ENCODE data around the gene RAD50.

RAD50 gene

DNA sequence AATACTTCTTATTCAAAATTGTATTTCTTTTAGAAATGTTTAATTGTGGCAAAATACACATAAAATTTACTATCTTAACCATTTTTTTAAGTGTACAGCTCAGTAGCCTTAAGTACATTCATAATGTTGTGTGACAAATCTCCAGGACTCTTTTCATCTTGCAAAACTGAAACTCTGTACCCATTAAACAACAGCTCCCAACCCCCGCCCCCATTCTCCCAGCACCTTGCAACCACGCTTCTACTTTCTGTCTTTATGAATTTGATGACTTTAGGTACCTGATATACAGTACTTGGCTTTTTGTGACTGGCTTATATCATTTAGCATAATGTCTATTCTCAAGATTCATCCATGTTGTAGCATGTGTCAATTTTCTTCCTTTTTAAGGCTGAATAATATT lies 10.7 kb upstream of the RAD50 start:
- TF ChIP-seq SIN3A (IDR thresholded peaks at IDR 0.05; ENCODE audit: borderline replicate concordance, insufficient read depth, low read length) (no peak), FOXP2 (optimal IDR thresholded peaks at IDR 0.05; ENCODE audit: borderline replicate concordance, extremely low read depth, extremely low read length, insufficient read depth) (no peak), POLR2AphosphoS5 (IDR thresholded peaks at IDR 0.05; ENCODE audit: low read depth, low read length) (no peak), TAF1 (IDR thresholded peaks at IDR 0.05; ENCODE audit: borderline replicate concordance, insufficient read depth, low read length) (no peak)
- TF ChIP-seq, protein P1, sequence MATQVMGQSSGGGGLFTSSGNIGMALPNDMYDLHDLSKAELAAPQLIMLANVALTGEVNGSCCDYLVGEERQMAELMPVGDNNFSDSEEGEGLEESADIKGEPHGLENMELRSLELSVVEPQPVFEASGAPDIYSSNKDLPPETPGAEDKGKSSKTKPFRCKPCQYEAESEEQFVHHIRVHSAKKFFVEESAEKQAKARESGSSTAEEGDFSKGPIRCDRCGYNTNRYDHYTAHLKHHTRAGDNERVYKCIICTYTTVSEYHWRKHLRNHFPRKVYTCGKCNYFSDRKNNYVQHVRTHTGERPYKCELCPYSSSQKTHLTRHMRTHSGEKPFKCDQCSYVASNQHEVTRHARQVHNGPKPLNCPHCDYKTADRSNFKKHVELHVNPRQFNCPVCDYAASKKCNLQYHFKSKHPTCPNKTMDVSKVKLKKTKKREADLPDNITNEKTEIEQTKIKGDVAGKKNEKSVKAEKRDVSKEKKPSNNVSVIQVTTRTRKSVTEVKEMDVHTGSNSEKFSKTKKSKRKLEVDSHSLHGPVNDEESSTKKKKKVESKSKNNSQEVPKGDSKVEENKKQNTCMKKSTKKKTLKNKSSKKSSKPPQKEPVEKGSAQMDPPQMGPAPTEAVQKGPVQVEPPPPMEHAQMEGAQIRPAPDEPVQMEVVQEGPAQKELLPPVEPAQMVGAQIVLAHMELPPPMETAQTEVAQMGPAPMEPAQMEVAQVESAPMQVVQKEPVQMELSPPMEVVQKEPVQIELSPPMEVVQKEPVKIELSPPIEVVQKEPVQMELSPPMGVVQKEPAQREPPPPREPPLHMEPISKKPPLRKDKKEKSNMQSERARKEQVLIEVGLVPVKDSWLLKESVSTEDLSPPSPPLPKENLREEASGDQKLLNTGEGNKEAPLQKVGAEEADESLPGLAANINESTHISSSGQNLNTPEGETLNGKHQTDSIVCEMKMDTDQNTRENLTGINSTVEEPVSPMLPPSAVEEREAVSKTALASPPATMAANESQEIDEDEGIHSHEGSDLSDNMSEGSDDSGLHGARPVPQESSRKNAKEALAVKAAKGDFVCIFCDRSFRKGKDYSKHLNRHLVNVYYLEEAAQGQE (IDR thresholded peaks at IDR 0.05; ENCODE audit: insufficient read depth in 1 of 2, low read depth in 2 of 2, low read length in 2 of 2) = no peak

DNA sequence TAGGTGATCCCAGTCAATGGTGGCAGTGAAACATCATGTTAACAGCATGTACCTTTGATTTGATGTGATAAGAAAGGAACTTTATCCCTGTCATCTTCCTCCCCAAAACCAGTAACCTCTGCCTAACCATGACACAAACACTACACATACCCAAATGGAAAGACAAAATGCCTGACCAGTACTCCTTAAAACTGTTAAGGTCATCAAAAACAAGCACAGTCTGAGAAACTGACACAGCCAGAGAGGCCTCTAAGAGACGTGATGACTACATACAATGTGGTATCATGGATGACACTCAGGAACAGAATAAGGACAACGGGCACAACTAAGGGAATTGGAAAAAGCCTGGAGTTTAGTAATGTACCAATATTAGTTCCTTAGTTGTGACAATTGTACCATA lies 9.5 kb upstream of the RAD50 start:
- TF ChIP-seq TAF1 (IDR thresholded peaks at IDR 0.05; ENCODE audit: borderline replicate concordance, insufficient read depth, low read length) (no peak), FOXP2 (optimal IDR thresholded peaks at IDR 0.05; ENCODE audit: borderline replicate concordance, extremely low read depth, extremely low read length, insufficient read depth) (no peak), POLR2AphosphoS5 (IDR thresholded peaks at IDR 0.05; ENCODE audit: low read depth, low read length) (no peak), SIN3A (IDR thresholded peaks at IDR 0.05; ENCODE audit: borderline replicate concordance, insufficient read depth, low read length) (no peak)
- TF ChIP-seq, protein P1 (IDR thresholded peaks at IDR 0.05; ENCODE audit: insufficient read depth in 1 of 2, low read depth in 2 of 2, low read length in 2 of 2) = no peak

DNA sequence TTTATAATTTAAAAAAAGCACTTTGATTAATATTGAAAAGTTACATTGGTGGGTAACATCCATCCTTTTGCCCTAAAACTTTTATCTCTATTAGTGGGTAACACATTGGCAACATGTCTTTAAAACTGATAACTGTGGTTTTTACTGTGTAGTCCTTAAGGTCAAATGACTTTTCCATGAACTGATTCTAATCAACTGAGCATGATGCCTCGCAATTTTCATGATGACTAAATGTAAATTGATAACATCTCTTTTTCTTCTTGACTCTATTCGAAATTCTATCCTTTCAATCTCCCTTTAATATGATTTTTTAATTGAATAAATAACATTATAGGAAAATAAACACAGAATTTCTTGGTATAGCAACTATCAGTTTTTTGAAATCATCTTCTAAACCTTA lies 7.2 kb upstream of the RAD50 start:
- TF ChIP-seq POLR2AphosphoS5 (IDR thresholded peaks at IDR 0.05; ENCODE audit: low read depth, low read length) (no peak), TAF1 (IDR thresholded peaks at IDR 0.05; ENCODE audit: borderline replicate concordance, insufficient read depth, low read length) (no peak), FOXP2 (optimal IDR thresholded peaks at IDR 0.05; ENCODE audit: borderline replicate concordance, extremely low read depth, extremely low read length, insufficient read depth) (no peak), SIN3A (IDR thresholded peaks at IDR 0.05; ENCODE audit: borderline replicate concordance, insufficient read depth, low read length) (no peak)
- TF ChIP-seq, protein P1 (IDR thresholded peaks at IDR 0.05; ENCODE audit: insufficient read depth in 1 of 2, low read depth in 2 of 2, low read length in 2 of 2) = no peak

DNA sequence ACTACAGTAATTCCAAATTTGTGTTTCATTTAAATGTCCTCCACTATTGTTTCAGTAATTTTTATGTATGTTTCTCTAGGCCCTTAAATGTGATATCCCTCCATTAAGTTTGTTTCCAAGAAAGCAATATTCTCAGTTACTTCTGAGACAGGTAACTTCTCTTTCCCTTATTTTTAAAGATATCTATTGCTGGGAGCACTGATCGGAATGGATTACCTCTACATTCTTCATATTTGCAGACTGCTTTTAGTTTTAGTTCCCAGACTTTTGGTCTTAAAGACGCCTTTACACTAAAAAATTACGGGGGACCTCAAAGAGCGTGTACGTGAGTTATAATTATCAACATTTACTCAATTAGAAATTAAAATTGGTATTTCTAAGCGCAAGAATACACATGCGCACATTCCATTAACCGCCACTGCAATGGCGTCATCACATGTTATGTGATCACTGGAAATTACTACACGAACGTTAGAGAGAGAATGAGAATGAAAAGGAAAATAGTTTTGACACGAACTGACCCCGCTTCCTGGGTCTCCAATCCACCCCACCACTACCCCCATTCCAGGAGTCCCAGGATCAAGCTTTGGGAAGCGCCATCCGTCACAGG lies 519 bp upstream of the RAD50 start:
- TF ChIP-seq POLR2AphosphoS5 (IDR thresholded peaks at IDR 0.05; ENCODE audit: low read depth, low read length) (no peak), FOXP2 (optimal IDR thresholded peaks at IDR 0.05; ENCODE audit: borderline replicate concordance, extremely low read depth, extremely low read length, insufficient read depth) (no peak), TAF1 (IDR thresholded peaks at IDR 0.05; ENCODE audit: borderline replicate concordance, insufficient read depth, low read length) (no peak)
- TF ChIP-seq, protein P1 (IDR thresholded peaks at IDR 0.05; ENCODE audit: insufficient read depth in 1 of 2, low read depth in 2 of 2, low read length in 2 of 2) = no peak

Measured in PFSK-1 (cell line).